Gastrocnemius medialis (tissue), 4 donors: ENCODE data around the gene PTGES. TPM values are rescaled to one million over a fixed set of nuclear protein-coding genes. Genes with fewer than 3 reads are reported as not detected.
A peak's percentile ranks its signal among the peaks of the same experiment; 100 is the strongest.

Source experiments
- ATAC-seq, 2 donors: fragments of 150-250 bp; one replicate each; pipeline ENCODE4 v1.9.1; 2016
- DNase-seq, 2 donors: peaks; one replicate each; pipeline ENCODE4 v3.0.0-alpha.2; 2019
- H3K27ac ChIP-seq, 4 donors: fragments of 200-600 bp; sonication (generic); 1 replicate in 1 of 4; 2 replicates in 3 of 4; pipeline ENCODE4 v1.5.1; 2016 to 2018; ENCODE audit warnings: mild to moderate bottlenecking in 2 of 4, moderate library complexity in 1 of 4
- H3K27me3 ChIP-seq, 3 donors: fragments of 200-600 bp; sonication (generic) in 2 of 3; 1 replicate in 1 of 3; 2 replicates in 2 of 3; pipeline versions ENCODE4 v1.5.1 to v1.6.0; 2016 to 2019; ENCODE audit warnings: mild to moderate bottlenecking in 1 of 3, moderate library complexity in 1 of 3
- H3K36me3 ChIP-seq, 2 donors: fragments of 200-600 bp; sonication (generic) in 1 of 2; one replicate each; pipeline ENCODE4 v1.5.1; 2017 to 2018
- H3K4me1 ChIP-seq, 2 donors: fragments of 200-600 bp; sonication (generic) in 1 of 2; one replicate each; pipeline ENCODE4 v1.5.1; 2016 to 2017; ENCODE audit warnings: mild to moderate bottlenecking in 2 of 2
- H3K4me3 ChIP-seq, 4 donors: fragments of 200-600 bp; sonication (generic) in 3 of 4; 1 replicate in 1 of 4; 2 replicates in 3 of 4; pipeline ENCODE4 v1.5.1; 2016 to 2019; ENCODE audit warnings: mild to moderate bottlenecking in 2 of 4
- H3K9me3 ChIP-seq, 3 donors: fragments of 200-600 bp; sonication (generic) in 2 of 3; 1 replicate in 1 of 3; 2 replicates in 2 of 3; pipeline ENCODE4 v1.5.1; 2016 to 2019
- CTCF ChIP-seq, 5 experiments: fragments of 450-650 bp in 3 of 5; fragments of 200-600 bp in 2 of 5; sonication (generic) in 2 of 5; IDR thresholded peaks in 4 of 5; conservative IDR thresholded peaks in 1 of 5; 1 replicate in 4 of 5; 2 replicates in 1 of 5; pipeline ENCODE4 v1.5.1; 2016 to 2019; ENCODE audit warnings: antibody characterized with exemption in 5 of 5, mild to moderate bottlenecking in 3 of 5, moderate library complexity in 3 of 5
- POLR2A ChIP-seq, 2 donors: fragments of 450-650 bp; IDR thresholded peaks; one replicate each; pipeline ENCODE4 v1.6.1; 2017; ENCODE audit warnings: antibody characterized with exemption in 2 of 2, mild to moderate bottlenecking in 2 of 2, moderate library complexity in 2 of 2
- in situ Hi-C, 4 donors: fragments of 200-750 bp; cut with MboI; loops; one replicate each; pipeline versions ENCODE4 v1.15.0 to v1.8.0; 2017; ENCODE audit warnings: low sequenced_read_pairs in 4 of 4
- intact Hi-C: fragments of 100-400 bp; cut with DNase I; formaldehyde crosslinking; loops from one replicate; pipeline ENCODE4 v1.15.1; 2023; ENCODE audit warnings: low total_unique reads
- total RNA-seq, 4 donors: library from RNA; depleted of rRNA; stranded (reverse); fragments of >200 nt; gene quantifications; one replicate each; pipeline versions ENCODE4 v1.1.0 to v1.2.3, GENCODE V29; 2016

PTGES gene
- total RNA-seq, 4 donors from 2014 or later: 0.23 to 1.2 (median 0.51) TPM; not detected in 1

GRCh38 chr9:129713402-129713679 is 39.5 kb downstream of the PTGES start:
- no peak for TF ChIP-seq POLR2A (IDR thresholded peaks at IDR 0.05)
- TF ChIP-seq CTCF (IDR thresholded peaks at IDR 0.05 in 4 of 5, conservative IDR thresholded peaks at IDR 0.05 in 1 of 5): no peak
- intact Hi-C loops: no loop called here

GRCh38 chr9:129712634-129713401 is 40.0 kb downstream of the PTGES start:
- ATAC-seq: no peak
- no peak for TF ChIP-seq POLR2A (IDR thresholded peaks at IDR 0.05)
- TF ChIP-seq CTCF (IDR thresholded peaks at IDR 0.05 in 4 of 5, conservative IDR thresholded peaks at IDR 0.05 in 1 of 5): no peak

More at GRCh38 chr9:129713402-129713679, 39.5 kb downstream of the PTGES start:
- Histone ChIP-seq H3K27me3 (peaks cover 4 to 12% (median 7%) of the 10 kb centered on the region in 3 donors), H3K4me3 (no peak overlapping the region), H3K36me3 (no peaks in the 10 kb centered on the region), H3K27ac (no peak overlapping the region), H3K9me3 (no peaks in the 10 kb centered on the region), H3K4me1 (no peaks in the 10 kb centered on the region)
- in situ Hi-C loops: no loop called here
- ATAC-seq (no peak), DNase-seq (no peak)

GRCh38 chr9:129710169-129710453 is 42.7 kb downstream of the PTGES start:
- Histone ChIP-seq H3K27ac (no peak overlapping the region), H3K4me3 (no peak overlapping the region), H3K27me3 (peaks cover 4 to 12% (median 4%) of the 10 kb centered on the region in 3 donors), H3K9me3 (no peaks in the 10 kb centered on the region), H3K36me3 (no peaks in the 10 kb centered on the region), H3K4me1 (no peaks in the 10 kb centered on the region)
- intact Hi-C loops (no loop called here), in situ Hi-C loops (no loop called here)
- ATAC-seq (no peak), DNase-seq (no peak)
- TF ChIP-seq CTCF (IDR thresholded peaks at IDR 0.05 in 4 of 5, conservative IDR thresholded peaks at IDR 0.05 in 1 of 5): no peak
- TF ChIP-seq POLR2A (IDR thresholded peaks at IDR 0.05): no peak

More at GRCh38 chr9:129712634-129713401, 40.0 kb downstream of the PTGES start:
- Histone ChIP-seq H3K4me3 (peak overlapping the region in 1 of 4 donors; percentile 27), H3K27ac (peak overlapping the region in 2 of 4 donors; percentile 8 to 43), H3K27me3 (peaks cover 4 to 12% (median 7%) of the 10 kb centered on the region in 3 donors), H3K36me3 (no peaks in the 10 kb centered on the region), H3K4me1 (no peaks in the 10 kb centered on the region), H3K9me3 (no peaks in the 10 kb centered on the region)
- no peak for DNase-seq
- intact Hi-C loops (no loop called here), in situ Hi-C loops (no loop called here)

- Histone ChIP-seq H3K4me3 (no peak overlapping the region), H3K4me1 (no peaks in the 10 kb centered on the region), H3K9me3 (no peaks in the 10 kb centered on the region), H3K27ac (no peak overlapping the region), H3K27me3 (peaks cover 2 to 6% (median 2%) of the 10 kb centered on the region in 3 donors), H3K36me3 (no peaks in the 10 kb centered on the region)
- DNase-seq (no peak), ATAC-seq (no peak)
- in situ Hi-C loops (no loop called here), intact Hi-C loops (no loop called here)
- TF ChIP-seq POLR2A (IDR thresholded peaks at IDR 0.05): no peak
- TF ChIP-seq CTCF (IDR thresholded peaks at IDR 0.05 in 4 of 5, conservative IDR thresholded peaks at IDR 0.05 in 1 of 5): no peak
These were observed 43.2 kb downstream of the PTGES start for GRCh38 chr9:129709438-129710168.
